MCF 10A (cell line): Measurements from ENCODE around the gene PDZD7. TPM values are rescaled to one million over a fixed set of nuclear protein-coding genes. Genes with fewer than 3 reads are reported as not detected.

Source experiments
- BruUV-seq: library from RNA; stranded (reverse); fragments of 400-500 nt; replicated peaks from 2 replicates; lab custom pipeline; 2021; lab: Mats Ljungman, UMichigan
- CTCF ChIA-PET: fragments of 300-600 bp; sonication (Branson Sonifier 250); formaldehyde crosslinking; extraction: SDS; loops from one replicate; lab custom pipeline; 2021; ENCODE audit warnings: antibody characterized with exemption, inconsistent platforms; lab: Yijun Ruan, JAX
- POLR2A ChIA-PET: fragments of 300-600, 350-650 bp; sonication (Branson Sonifier 250); formaldehyde crosslinking; extraction: SDS; loops from one replicate; lab custom pipeline; 2020; ENCODE audit warnings: antibody characterized with exemption, inconsistent platforms; lab: Yijun Ruan, JAX
- DNase-seq: peaks from one replicate; pipeline ENCODE4 v3.0.0-alpha.2; 2018; ENCODE audit not compliant: unreplicated experiment
- H3K27ac Mint-ChIP-seq: one replicate; pipeline ENCODE4 v1.8.0; 2022; ENCODE audit warnings: mild to moderate bottlenecking, low read depth, mixed read lengths; ENCODE audit not compliant: unreplicated experiment
- H3K27me3 Mint-ChIP-seq: one replicate; pipeline ENCODE4 v1.8.0; 2022; ENCODE audit warnings: mixed read lengths; ENCODE audit not compliant: insufficient read depth, unreplicated experiment
- H3K36me3 Mint-ChIP-seq: one replicate; pipeline ENCODE4 v1.8.0; 2022; ENCODE audit warnings: mild to moderate bottlenecking, moderate library complexity, mixed read lengths; ENCODE audit not compliant: insufficient read depth, unreplicated experiment
- H3K4me1 Mint-ChIP-seq: one replicate; pipeline ENCODE4 v1.8.0; 2022; ENCODE audit warnings: mixed read lengths; ENCODE audit not compliant: insufficient read depth, unreplicated experiment
- H3K4me3 Mint-ChIP-seq: one replicate; pipeline ENCODE4 v1.8.0; 2022; ENCODE audit warnings: mild to moderate bottlenecking, moderate library complexity, mixed read lengths; ENCODE audit not compliant: unreplicated experiment
- H3K9me3 Mint-ChIP-seq: one replicate; pipeline ENCODE4 v1.8.0; 2022; ENCODE audit warnings: mixed read lengths; ENCODE audit not compliant: unreplicated experiment
- CTCF ChIP-seq: fragments of 200-600 bp; IDR thresholded peaks from one replicate; pipeline ENCODE4 v1.8.0; 2022; ENCODE audit warnings: antibody characterized with exemption, mild to moderate bottlenecking; ENCODE audit not compliant: unreplicated experiment
- intact Hi-C: fragments of 100-400 bp; cut with micrococcal nuclease; formaldehyde crosslinking; loops from 2 replicates; pipeline ENCODE4 v1.14.1; 2022
- total RNA-seq: library from RNA; stranded (reverse); gene quantifications from 2 replicates; pipeline ENCODE4 v1.2.3, GENCODE V29; 2022

Gene PDZD7
- total RNA-seq, 1 experiment from 2014 or later, result 0.58 TPM

- peak; percentile 30 for DNase-seq
- POLR2A ChIA-PET, result interaction anchor here (2.1 kb wide), 1 partner anchor 15 kb away, joined by 26 read pairs; the partner anchor contains the start of gene LZTS2
- CTCF ChIA-PET, result interaction anchor here (0.7 to 7.0 kb wide), 14 partner anchors 10 to 1090 kb away, joined by 3 to 199 read pairs (median 6); partner anchors contain the start of genes LZTS2, PDZD7 and SFXN3
- no peak for TF ChIP-seq CTCF
- no peaks in the 10 kb centered on the region for H3K27me3 Mint-ChIP-seq
- H3K27ac Mint-ChIP-seq, result peak overlapping the region; percentile 29
- peaks cover 28% of the 10 kb centered on the region for H3K4me1 Mint-ChIP-seq
- no peaks in the 10 kb centered on the region for H3K9me3 Mint-ChIP-seq
- H3K36me3 Mint-ChIP-seq, result no peaks in the 10 kb centered on the region
- no TSS peak for BruUV-seq
- intact Hi-C loops, result loop anchor here (1.0 kb wide), 1 partner anchor 15 kb away; no protein-coding TSS in a partner anchor
- H3K4me3 Mint-ChIP-seq, result no peak overlapping the region
Measured at GRCh38 chr10:101013365-101013825, 17.5 kb downstream of the PDZD7 start.

- Mint-ChIP-seq H3K9me3 (no peaks in the 10 kb centered on the region), H3K27ac (peak overlapping the region; percentile 29), H3K4me1 (peaks cover 26% of the 10 kb centered on the region), H3K4me3 (no peak overlapping the region), H3K27me3 (no peaks in the 10 kb centered on the region), H3K36me3 (no peaks in the 10 kb centered on the region)
- BruUV-seq, result no TSS peak
- ChIA-PET CTCF (interaction anchor here (0.9 to 5.0 kb wide), 5 partner anchors 10 to 65 kb away, joined by 3 to 32 read pairs (median 5); partner anchors contain the start of gene LZTS2), POLR2A (no interaction called here)
- intact Hi-C loops, result loop anchor here (1.0 kb wide), 2 partner anchors 14 to 18 kb away; no protein-coding TSS in a partner anchor
- peak; percentile 95 for DNase-seq
- TF ChIP-seq CTCF, result peak; percentile 67
Measured at GRCh38 chr10:101012525-101013364, 18.2 kb downstream of the PDZD7 start.

DNA sequence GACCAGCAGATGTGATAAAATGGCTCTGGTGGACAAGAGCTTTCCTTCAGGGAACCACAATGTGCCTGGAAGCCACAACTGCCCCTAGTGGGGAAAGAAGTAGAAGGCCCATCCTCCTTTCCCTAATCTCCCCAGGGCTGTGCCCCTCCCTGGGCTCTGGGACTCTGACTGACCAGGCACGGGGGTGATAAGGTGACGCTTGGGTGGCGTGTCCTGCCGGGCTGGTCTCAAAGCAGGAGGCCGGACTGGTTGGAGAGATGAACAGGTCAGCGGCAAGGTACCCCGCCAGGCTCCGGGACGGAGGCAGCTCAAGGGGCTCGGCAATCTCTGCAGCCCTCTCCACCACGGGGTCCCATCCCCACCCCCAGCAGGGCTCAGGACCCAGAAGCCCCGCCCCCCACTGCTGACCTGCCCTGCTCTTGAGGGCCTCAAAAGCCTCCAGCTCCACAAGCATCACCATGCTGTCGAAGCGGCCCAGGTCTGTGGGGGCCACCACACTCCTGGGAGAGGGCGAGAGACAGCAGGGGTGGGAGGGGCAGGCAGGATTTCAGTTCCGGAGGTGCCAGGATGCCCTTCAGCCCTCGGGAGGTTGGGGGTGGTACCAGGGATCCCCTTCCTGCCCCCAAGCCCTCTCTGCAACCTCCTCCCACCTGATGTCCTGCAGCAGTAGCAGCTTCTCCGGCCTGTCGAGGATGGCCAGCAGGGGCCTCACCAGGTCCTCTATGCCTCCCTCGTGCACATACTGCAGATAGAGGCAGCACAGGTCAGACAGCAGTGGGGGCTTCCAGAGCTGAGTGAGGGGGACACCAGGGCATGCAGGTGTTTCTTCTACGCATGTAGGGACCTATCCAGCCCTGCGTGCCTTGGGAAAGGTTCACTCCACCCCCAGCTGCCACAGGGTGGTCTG is 19.2 kb downstream of the PDZD7 start:
- H3K27me3 Mint-ChIP-seq, result no peaks in the 10 kb centered on the region
- H3K9me3 Mint-ChIP-seq, result no peaks in the 10 kb centered on the region
- POLR2A ChIA-PET, result interaction anchor here (1.6 to 1.7 kb wide), 2 partner anchors 14 to 15 kb away, joined by 6 read pairs; no protein-coding TSS in a partner anchor
- DNase-seq, result no peak
- no peak overlapping the region for H3K27ac Mint-ChIP-seq
- CTCF ChIA-PET, result interaction anchor here (0.6 to 5.0 kb wide), 8 partner anchors 9 to 83 kb away, joined by 3 to 32 read pairs (median 4); partner anchors contain the start of gene LZTS2
- intact Hi-C loops, result loop anchor here (1.0 kb wide), 1 partner anchor 17 kb away; no protein-coding TSS in a partner anchor
- TF ChIP-seq CTCF, result no peak
- no TSS peak for BruUV-seq
- H3K4me1 Mint-ChIP-seq, result peaks cover 26% of the 10 kb centered on the region
- H3K4me3 Mint-ChIP-seq, result no peak overlapping the region
- H3K36me3 Mint-ChIP-seq, result no peaks in the 10 kb centered on the region
